Activated T-cell treated with anti-CD3 and anti-CD28 coated beads, Interleukin-2, amount 50 U/mL, for 1 hour (primary cell): ENCODE measurements around the gene MAEA.
"Not testable (repeated sequence)": the region's sequence is repeated elsewhere in the genome, so short reads cannot be mapped to it uniquely, and the experiment has no call there.

ENCODE experiments used
- DNase-seq: peaks from one replicate; pipeline ENCODE4 v3.0.0-alpha.2; 2020

Gene MAEA

GRCh38 chr4:1335193-1335883 lies 45.6 kb downstream of the MAEA start:
- not testable (repeated sequence) for DNase-seq

GRCh38 chr4:1336088-1336491 lies 46.4 kb downstream of the MAEA start:
- DNase-seq = no peak

GRCh38 chr4:1337376-1337831 lies 47.7 kb downstream of the MAEA start:
- DNase-seq = no peak

GRCh38 chr4:1337951-1338751 lies 48.5 kb downstream of the MAEA start:
- no peak for DNase-seq

- DNase-seq = no peak
Measured at GRCh38 chr4:1338752-1339414, 49.2 kb downstream of the MAEA start.

- DNase-seq = no peak
Measured at GRCh38 chr4:1339489-1339888, 49.8 kb downstream of the MAEA start.

- no peak for DNase-seq
Measured at GRCh38 chr4:1340181-1340747, 50.6 kb downstream of the MAEA start.

GRCh38 chr4:1340861-1341260 lies 51.2 kb downstream of the MAEA start:
- no peak for DNase-seq

- DNase-seq = no peak
Measured at GRCh38 chr4:1342003-1342402, 52.3 kb downstream of the MAEA start.

- no peak for DNase-seq
Measured at GRCh38 chr4:1344696-1345095, 55.0 kb downstream of the MAEA start.

- peak; percentile 66 for DNase-seq
Measured at GRCh38 chr4:1345903-1346780, 56.5 kb downstream of the MAEA start.

GRCh38 chr4:1346781-1347409 lies 57.2 kb downstream of the MAEA start, which contains the start of gene UVSSA:
Gene UVSSA (plus strand): TSS chr4:1347208. CDS start chr4:1348092, 884 bp downstream.
- DNase-seq = peak; percentile 100

GRCh38 chr4:1347410-1347864 lies 57.7 kb downstream of the MAEA start:
- no peak for DNase-seq

- no peak for DNase-seq
Measured at GRCh38 chr4:1348014-1348513, 58.4 kb downstream of the MAEA start.

- no peak for DNase-seq
Measured at GRCh38 chr4:1348746-1349145, 59.1 kb downstream of the MAEA start.

- no peak for DNase-seq
Measured at GRCh38 chr4:1349359-1350168, 59.9 kb downstream of the MAEA start.

GRCh38 chr4:1350169-1350520 lies 60.5 kb downstream of the MAEA start:
- no peak for DNase-seq

GRCh38 chr4:1351854-1352566 lies 62.3 kb downstream of the MAEA start:
- peak; percentile 90 for DNase-seq

GRCh38 chr4:1352567-1352900 lies 62.8 kb downstream of the MAEA start:
- DNase-seq = no peak
